ENCODE measurements around the gene HMGN4.
A peak's percentile ranks its signal among the peaks of the same experiment; 100 is the strongest.

HMGN4 gene

DNA sequence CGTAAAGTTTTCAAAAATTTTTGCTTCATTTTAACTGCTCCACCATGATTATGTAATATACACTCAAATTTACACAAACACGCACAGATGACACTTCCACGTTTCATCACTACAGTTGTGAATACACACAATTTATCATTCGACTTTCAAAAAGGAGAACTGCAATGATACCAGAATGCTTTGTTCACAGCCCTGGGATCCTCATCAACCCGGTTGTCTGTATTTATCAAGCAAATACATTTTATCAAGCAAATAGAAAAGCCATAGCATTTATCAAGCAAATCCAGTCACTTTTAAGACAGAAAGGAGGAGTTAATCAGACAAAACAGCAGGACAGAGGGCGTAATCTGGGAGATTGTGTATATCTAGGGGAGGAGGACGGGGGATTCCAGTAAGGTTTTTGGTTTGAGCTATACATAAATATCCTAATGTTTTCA lies 38.3 kb downstream of the HMGN4 start:
- peak overlapping the region; percentile 51 for H3K4me3 ChIP-seq (ENCODE audit: low read depth, low read length)
- no peaks in the 10 kb centered on the region for H3K36me3 ChIP-seq (replicated peaks)
- TF ChIP-seq, protein P1, sequence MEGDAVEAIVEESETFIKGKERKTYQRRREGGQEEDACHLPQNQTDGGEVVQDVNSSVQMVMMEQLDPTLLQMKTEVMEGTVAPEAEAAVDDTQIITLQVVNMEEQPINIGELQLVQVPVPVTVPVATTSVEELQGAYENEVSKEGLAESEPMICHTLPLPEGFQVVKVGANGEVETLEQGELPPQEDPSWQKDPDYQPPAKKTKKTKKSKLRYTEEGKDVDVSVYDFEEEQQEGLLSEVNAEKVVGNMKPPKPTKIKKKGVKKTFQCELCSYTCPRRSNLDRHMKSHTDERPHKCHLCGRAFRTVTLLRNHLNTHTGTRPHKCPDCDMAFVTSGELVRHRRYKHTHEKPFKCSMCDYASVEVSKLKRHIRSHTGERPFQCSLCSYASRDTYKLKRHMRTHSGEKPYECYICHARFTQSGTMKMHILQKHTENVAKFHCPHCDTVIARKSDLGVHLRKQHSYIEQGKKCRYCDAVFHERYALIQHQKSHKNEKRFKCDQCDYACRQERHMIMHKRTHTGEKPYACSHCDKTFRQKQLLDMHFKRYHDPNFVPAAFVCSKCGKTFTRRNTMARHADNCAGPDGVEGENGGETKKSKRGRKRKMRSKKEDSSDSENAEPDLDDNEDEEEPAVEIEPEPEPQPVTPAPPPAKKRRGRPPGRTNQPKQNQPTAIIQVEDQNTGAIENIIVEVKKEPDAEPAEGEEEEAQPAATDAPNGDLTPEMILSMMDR (IDR thresholded peaks at IDR 0.05; ENCODE audit: low read depth, low read length, missing control alignments) = no peak
- H3K27ac ChIP-seq = no peak overlapping the region
- DNase-seq = no peak
- no peaks in the 10 kb centered on the region for H3K27me3 ChIP-seq (replicated peaks)
- in situ Hi-C loops (cut with HindIII; ENCODE audit: low pct_ligation_motif_present, low sequenced_read_pairs) = no loop called here

DNA sequence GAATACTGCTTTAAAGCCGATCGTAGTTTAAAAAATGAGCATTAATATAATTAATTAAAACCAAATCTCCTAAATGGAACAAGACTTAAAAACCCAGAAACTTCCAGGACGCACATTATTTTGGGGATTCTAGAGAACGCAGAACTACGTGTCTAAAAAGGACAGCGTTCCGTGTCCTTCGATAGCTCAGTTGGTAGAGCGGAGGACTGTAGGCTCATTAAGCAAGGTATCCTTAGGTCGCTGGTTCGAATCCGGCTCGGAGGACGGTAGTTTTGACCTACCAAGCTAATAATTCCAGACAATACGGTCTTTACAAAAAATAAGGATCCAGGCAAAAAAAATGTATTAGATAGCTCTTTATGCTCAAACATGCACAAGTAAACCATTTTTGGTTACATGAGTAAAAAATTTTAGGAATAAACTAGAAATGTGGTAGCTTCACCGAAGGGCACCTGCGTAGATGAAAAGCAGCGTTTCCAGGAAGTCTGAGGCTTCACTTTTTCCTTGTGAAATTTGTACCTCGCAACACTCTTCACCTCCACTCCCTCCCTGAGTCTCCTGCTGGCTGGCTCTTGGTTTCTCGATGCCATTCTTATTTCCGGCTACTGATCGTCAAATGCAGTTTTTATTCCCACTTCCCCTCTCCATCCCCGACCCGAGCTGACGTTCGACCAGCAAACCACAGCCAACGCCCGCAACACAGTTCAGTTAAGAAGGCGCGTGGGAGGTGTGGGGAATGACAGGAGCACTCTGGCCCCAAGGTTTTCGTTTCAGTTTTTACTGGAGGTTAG lies 39.0 kb downstream of the HMGN4 start:
- peak; percentile 89 for DNase-seq
- H3K27ac ChIP-seq = no peak overlapping the region
- peak overlapping the region; percentile 51 for H3K4me3 ChIP-seq (ENCODE audit: low read depth, low read length)
- in situ Hi-C loops (cut with HindIII; ENCODE audit: low pct_ligation_motif_present, low sequenced_read_pairs) = no loop called here
- H3K36me3 ChIP-seq (replicated peaks) = no peaks in the 10 kb centered on the region
- TF ChIP-seq, protein P1 (IDR thresholded peaks at IDR 0.05; ENCODE audit: low read depth, low read length, missing control alignments) = no peak
- H3K27me3 ChIP-seq (replicated peaks) = no peaks in the 10 kb centered on the region

DNA sequence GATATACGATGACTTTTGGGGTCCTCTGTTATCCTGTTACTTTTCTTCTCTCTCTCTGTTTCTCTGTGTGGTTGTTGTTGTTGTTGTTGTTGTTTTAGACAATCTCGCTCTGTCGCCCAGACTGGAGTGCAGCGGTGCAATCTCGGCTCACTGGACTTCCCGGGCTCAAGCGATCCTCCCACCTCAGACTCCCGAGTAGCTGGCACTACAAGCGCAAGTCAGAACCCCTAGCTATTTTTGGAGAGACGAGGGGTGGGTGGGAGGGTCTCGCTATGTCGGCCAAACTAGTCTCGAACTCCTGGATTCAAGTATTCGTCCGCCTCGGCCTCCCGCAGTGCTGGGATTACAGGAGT lies 39.5 kb downstream of the HMGN4 start:
- Histone ChIP-seq H3K36me3 (replicated peaks) (no peaks in the 10 kb centered on the region), H3K4me3 (ENCODE audit: low read depth, low read length) (peak overlapping the region; percentile 51), H3K27me3 (replicated peaks) (no peaks in the 10 kb centered on the region), H3K27ac (no peak overlapping the region)
- DNase-seq = no peak
- in situ Hi-C loops (cut with HindIII; ENCODE audit: low pct_ligation_motif_present, low sequenced_read_pairs) = no loop called here
- TF ChIP-seq, protein P1 (IDR thresholded peaks at IDR 0.05; ENCODE audit: low read depth, low read length, missing control alignments) = no peak

DNA sequence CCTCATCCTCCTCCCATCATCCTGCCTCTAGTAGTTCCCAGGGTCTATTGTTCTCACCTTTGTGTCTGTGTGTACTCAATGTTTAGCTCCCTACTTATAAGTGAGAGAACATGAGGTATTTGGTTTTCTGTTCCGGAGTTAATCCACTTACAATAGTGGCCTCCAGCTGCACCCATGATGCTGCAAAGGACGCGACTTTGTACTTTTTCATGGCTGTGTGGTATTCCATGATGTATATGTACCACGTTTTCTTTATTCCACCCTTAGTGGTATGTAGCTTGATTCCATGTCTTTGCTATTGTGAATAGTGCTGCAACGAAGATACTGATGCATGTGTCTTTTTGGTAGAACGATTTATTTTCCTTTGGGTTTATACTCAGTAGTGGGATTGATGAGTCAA lies 40.1 kb downstream of the HMGN4 start:
- Histone ChIP-seq H3K27me3 (replicated peaks) (no peaks in the 10 kb centered on the region), H3K36me3 (replicated peaks) (no peaks in the 10 kb centered on the region), H3K4me3 (ENCODE audit: low read depth, low read length) (no peak overlapping the region), H3K27ac (no peak overlapping the region)
- TF ChIP-seq, protein P1 (IDR thresholded peaks at IDR 0.05; ENCODE audit: low read depth, low read length, missing control alignments) = no peak
- DNase-seq = no peak
- in situ Hi-C loops (cut with HindIII; ENCODE audit: low pct_ligation_motif_present, low sequenced_read_pairs) = no loop called here

DNA sequence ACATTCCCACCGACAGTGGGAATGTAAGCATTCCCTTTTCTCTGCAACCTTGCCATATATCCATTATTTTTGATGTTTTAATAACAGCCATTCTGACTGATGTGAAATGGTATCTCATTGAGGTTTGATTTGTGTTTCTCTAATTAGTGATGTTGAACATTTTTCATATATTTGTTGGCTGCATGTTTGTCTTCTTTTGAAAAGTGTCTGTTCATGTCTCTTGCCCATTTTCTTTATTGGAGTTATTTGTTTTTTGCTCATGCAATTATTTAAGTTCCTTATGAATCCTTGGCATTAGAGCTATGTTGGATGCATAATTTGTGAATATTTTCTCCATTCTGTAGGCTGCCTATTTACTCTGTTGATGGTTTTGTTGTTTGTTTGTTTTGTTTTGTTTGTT lies 40.6 kb downstream of the HMGN4 start:
- TF ChIP-seq, protein P1 (IDR thresholded peaks at IDR 0.05; ENCODE audit: low read depth, low read length, missing control alignments) = no peak
- no peaks in the 10 kb centered on the region for H3K36me3 ChIP-seq (replicated peaks)
- DNase-seq = no peak
- H3K27ac ChIP-seq = no peak overlapping the region
- H3K27me3 ChIP-seq (replicated peaks) = no peaks in the 10 kb centered on the region
- H3K4me3 ChIP-seq (ENCODE audit: low read depth, low read length) = no peak overlapping the region
- in situ Hi-C loops (cut with HindIII; ENCODE audit: low pct_ligation_motif_present, low sequenced_read_pairs) = no loop called here

All from brain microvascular endothelial cell (primary cell).